SW 1271 (cell line): ENCODE results near the gene MRPL10.

Experiments
- DNase-seq, 2 experiments: peaks; one replicate each; lab custom pipeline; 2025; lab: John Stamatoyannopoulos, UW

The MRPL10 gene

DNA sequence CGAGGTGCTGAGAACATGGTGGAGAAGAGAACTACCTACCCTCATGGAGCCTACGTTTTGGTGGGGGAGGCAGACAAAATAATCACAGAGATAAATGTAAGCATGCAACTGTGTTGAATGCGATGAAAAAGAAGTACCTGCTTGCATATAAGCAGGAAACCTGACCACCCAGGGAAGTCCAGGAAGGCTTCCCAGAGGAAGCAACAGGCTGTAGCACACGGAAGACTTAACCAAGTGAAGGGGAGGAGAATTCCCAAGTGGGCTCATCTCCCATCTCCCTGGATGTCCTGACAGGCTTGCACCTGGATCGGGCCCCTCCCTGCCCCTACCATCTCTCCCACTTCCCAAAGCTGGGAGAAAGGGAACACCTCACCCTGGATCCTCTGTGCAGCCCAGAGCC, 7.7 kb upstream of the MRPL10 start:
- DNase-seq, result no peak

DNA sequence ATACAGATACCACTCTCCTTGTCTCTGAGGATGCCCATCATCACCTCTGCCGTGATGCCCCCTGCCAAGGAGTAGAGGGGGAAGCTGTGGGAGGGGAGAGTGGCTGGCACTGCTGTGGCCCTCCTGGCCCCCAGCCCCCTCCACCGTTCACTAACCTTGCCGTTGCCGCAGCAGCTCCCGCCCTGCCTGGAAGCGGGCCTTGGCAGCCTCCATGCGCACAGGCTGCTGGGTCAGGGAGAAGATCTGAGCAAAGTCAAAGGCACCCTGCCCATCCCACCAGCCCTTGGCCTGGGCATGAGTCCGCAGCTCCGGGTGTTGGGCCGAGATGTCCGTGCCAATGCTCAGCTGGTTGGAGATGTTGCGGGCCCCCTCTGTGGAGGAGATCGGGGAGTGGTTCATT, 7.3 kb upstream of the MRPL10 start:
- no peak for DNase-seq

- DNase-seq, result peak in 1 of 2 experiments; percentile 22
Measured at GRCh38 chr17:47837401-47838039, 6.2 kb upstream of the MRPL10 start.

- no peak for DNase-seq
Measured at GRCh38 chr17:47836601-47837000, 5.3 kb upstream of the MRPL10 start.

DNA sequence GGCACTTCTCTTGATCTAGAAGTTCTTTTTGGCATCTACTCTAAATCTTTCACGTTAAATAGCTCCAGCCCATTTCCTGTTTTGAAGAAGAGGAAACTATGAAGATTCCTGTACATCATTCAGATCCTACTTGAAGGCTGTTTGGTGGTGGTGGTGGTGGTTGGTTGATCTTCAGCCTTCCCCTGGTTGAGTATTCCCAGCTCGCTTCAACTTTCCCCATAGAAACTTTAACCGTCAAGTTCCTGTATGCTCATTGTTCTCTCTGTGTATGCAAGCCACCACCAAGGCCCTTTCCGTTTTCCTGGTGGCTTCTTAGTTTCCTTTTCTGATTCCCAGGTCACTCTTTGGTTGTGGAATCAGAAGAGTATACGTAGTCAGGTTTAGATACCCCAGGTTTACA, 3.4 kb upstream of the MRPL10 start:
- no peak for DNase-seq

DNA sequence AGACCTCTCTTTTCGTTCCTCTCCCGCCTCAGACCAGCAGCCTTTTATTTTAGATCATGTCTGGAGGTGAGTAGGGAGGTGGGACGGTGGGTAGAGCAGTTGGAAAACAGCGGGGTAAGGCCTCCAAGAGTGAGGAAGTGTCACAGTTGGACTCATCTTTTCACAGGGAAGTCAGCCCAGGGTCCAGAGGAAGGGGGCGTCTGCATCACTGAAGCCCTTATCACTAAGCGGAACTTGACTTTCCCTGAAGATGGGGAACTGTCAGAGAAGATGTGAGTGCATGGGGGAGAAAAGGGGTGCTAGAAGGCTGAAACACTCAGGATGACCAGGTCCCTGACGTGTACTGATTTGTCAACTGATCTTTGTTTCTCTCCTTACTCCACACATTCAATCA, 590 bp upstream of the MRPL10 start:
- no peak for DNase-seq

GRCh38 chr17:47830396-47831002, 842 bp downstream of the MRPL10 start:
- DNase-seq, result no peak

- DNase-seq, result no peak
Measured at GRCh38 chr17:47829870-47830269, 1.5 kb downstream of the MRPL10 start.

- no peak for DNase-seq
Measured at GRCh38 chr17:47823519-47823918, 7.8 kb downstream of the MRPL10 start.

DNA sequence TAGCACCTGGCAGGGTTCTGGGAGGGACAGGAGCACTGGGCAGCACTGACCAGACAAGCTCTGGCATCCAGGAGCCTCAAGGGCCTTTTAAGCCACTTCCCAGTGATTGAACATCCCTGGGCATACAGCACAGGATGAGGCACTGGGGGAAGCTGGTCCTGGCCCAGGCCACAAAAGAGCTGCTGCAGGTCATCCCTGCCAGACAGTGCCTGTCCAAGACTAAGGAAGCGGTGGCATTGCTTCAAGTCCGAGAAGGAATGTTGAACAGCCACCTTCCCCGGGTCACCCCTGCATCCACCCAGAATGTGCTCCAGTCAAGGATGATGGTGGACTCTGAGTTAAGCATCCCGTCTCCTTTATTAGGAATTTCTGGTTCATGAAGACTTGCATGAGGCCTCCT, 8.6 kb downstream of the MRPL10 start:
- DNase-seq, result no peak

GRCh38 chr17:47821424-47822391, 9.6 kb downstream of the MRPL10 start, which contains the start of gene OSBPL7:
Gene OSBPL7 (minus strand): TSS chr17:47821794. CDS start chr17:47820278, 1,516 bp downstream.
- DNase-seq, result peak; percentile 65 to 82

DNA sequence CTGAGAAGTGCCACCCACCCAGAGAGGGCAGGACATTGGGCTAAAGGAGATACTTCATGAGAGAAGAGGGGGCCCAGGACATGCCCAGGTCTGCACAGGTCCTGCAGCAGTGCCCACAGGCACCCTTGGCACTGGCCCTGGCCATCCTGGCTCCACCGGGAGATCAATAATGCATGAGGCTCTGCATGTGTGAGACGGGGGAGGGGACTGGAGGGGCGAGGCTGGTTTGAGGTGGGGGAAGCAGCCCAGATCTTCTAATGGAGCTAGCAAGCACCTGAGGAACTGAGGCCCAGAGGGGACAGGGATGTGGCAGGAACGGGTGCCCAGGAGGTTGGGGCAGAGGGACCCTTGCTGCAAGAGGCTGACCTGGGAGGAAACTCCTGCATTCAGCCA, 10.3 kb downstream of the MRPL10 start:
- no peak for DNase-seq

DNA sequence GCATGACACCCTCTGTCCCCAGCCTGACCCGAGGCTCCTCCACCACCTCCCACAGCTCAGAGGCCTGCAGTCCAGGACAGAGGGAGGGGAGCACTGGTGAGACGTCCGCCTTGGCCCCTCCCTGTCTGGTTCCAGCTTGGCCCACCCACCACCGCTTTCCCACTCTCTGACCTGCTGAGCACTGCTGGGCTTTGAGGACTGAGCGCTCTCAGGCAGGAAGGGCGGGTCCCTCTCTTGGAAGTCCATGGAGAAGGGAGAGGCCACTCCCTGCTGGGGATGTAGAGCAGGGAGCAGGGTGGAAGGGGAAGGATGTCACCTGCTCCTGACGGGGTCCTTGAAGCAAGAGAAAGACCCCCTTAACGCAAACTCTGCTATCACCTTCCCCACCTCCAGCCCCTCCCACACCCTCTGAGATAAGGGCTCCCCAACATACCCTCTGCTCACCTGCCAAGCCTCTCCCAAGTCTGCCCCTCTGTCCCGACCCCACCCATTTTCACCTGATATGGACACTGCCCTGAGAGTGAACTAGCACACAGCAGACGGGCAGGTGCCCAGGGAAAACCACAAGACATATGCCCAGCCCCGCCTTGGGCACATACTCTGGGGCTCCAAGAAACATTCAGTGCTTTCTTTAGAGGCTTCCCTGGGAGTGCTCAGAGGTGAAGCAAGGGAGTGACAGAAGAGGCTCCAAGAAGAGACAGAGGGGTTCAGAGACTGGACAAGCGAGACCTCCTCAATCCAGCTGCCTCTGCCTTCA, 11.1 kb downstream of the MRPL10 start:
- DNase-seq, result no peak

DNA sequence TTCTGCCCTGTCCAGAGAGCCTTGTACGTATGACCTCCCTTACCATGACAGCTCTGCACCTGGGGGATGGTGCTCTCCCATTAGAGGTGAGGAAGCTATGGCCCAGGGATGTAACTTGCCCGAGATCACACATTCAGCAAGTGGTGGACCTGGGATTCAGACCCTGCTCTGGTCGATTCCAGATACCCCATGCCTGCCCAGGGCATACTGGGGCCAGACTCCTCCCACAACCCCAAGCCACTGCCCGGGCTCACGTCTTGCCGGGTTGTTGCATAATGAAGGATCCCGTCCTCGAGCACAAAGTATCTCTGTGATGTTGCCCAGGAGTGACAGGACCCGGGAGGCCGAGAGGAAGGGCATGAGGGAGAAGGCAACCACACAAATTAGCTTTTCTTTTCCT, 11.9 kb downstream of the MRPL10 start:
- DNase-seq, result no peak

DNA sequence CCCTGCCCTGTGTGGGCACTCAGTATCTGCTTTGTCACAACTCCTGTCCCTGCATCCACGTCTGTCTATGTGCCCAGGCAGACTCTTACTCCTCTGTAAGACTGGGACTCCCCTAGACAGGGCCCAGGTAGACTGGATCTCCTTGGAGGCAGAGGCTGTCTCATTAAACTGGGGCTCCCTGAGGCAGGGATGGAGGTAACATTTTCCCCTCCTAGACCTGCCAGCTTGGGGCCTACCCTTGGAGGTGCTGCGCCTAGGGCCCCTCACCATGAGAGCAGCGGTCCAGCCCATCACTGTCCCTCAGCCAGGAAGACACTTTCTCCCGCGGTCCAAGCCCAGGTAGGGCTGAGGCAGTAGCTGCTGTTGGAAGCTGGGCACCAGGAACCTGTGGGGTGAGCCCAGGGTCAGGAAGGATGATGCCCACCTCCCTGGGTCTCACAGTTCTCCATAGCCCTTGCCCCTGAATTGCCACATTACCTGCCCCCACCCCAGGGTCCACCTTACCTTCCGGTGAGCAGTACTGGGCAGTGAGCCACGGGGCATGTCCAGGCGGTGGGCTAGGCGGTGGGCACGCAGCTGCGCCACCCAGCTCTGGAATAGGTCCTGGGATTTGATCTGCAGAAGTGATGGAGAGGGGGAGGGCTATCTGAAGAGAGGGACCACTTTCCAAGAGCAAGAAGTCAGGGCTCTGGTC, 13.2 kb downstream of the MRPL10 start:
- DNase-seq, result no peak

GRCh38 chr17:47816947-47817346, 14.4 kb downstream of the MRPL10 start:
- DNase-seq, result no peak

GRCh38 chr17:47816111-47816735, 15.1 kb downstream of the MRPL10 start:
- no peak for DNase-seq

GRCh38 chr17:47815106-47815918, 16.0 kb downstream of the MRPL10 start:
- no peak for DNase-seq

DNA sequence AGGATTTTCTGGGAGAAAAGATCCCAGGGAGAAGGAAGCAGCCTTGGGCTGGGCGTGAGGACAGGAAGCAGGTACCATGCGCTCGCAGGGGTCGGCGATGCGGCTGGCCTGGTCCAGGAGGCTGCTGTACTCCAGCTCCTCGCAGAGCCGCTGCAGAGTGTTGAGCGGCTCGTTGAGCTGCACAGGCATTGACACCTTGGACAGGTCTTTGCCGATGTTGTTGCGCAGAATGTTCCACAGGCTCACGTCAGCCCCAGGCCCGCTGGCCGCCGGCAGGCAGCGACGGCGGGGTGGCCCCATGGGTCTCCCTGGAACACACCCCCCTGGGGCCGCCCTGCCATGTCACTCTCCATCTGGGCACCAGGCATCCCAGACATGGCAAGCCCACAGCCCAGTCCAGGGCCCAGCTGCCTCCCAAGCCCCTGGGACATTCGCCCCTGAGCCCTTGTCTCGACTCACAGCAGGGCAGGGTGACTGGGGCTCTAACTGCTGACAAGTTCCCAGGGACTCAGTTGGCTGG, 17.8 kb downstream of the MRPL10 start:
- DNase-seq, result no peak

- DNase-seq, result no peak
Measured at GRCh38 chr17:47813077-47813476, 18.3 kb downstream of the MRPL10 start.
